Hepatocyte (in vitro differentiated cells): Measurements from ENCODE around the gene MID1. TPM values are rescaled to one million over a fixed set of nuclear protein-coding genes. Genes with fewer than 3 reads are reported as not detected.

Source experiments
- DNase-seq: peaks from one replicate; pipeline ENCODE4 v3.0.0-alpha.2; 2016; ENCODE audit warnings: low spot score
- H2AFZ ChIP-seq: fragments of 200-600 bp; sonication (generic); 2 replicates; pipeline ENCODE4 v1.6.0; 2016; ENCODE audit warnings: antibody characterized with exemption, mild to moderate bottlenecking
- H3K27ac ChIP-seq: fragments of 200-600 bp; sonication (generic); 2 replicates; pipeline ENCODE4 v1.5.1; 2016; ENCODE audit warnings: mild to moderate bottlenecking
- H3K27me3 ChIP-seq: fragments of 200-600 bp; sonication (generic); 2 replicates; pipeline ENCODE4 v1.6.1; 2016
- H3K36me3 ChIP-seq: fragments of 200-600 bp; sonication (generic); replicated peaks from 2 replicates; pipeline ENCODE4 v1.5.1; 2016; ENCODE audit warnings: low read depth; ENCODE audit not compliant: insufficient read depth
- H3K4me1 ChIP-seq: fragments of 200-600 bp; sonication (generic); 2 replicates; pipeline ENCODE4 v1.5.1; 2016; ENCODE audit warnings: mild to moderate bottlenecking, moderate library complexity; ENCODE audit not compliant: insufficient read depth
- H3K4me2 ChIP-seq: fragments of 200-600 bp; sonication (generic); 2 replicates; pipeline ENCODE4 v1.6.0; 2016
- H3K4me3 ChIP-seq: fragments of 200-600 bp; sonication (generic); 2 replicates; pipeline ENCODE4 v1.5.1; 2016; ENCODE audit warnings: mild to moderate bottlenecking
- H3K79me2 ChIP-seq: fragments of 200-600 bp; sonication (generic); 2 replicates; pipeline ENCODE4 v1.6.0; 2017; ENCODE audit warnings: mild to moderate bottlenecking
- H3K9me2 ChIP-seq: fragments of 200-600 bp; sonication (generic); replicated peaks from 2 replicates; pipeline ENCODE4 v1.6.0; 2017; ENCODE audit warnings: mild to moderate bottlenecking; ENCODE audit not compliant: insufficient read depth
- H3K9me3 ChIP-seq: fragments of 200-600 bp; sonication (generic); 2 replicates; pipeline ENCODE4 v1.5.1; 2016; ENCODE audit warnings: low read depth, mild to moderate bottlenecking
- H4K20me1 ChIP-seq: fragments of 200-600 bp; sonication (generic); 2 replicates; pipeline ENCODE4 v1.6.0; 2016; ENCODE audit warnings: mild to moderate bottlenecking; ENCODE audit not compliant: insufficient read depth, poor library complexity, severe bottlenecking
- EZH2 ChIP-seq: fragments of 200-600 bp; sonication (generic); IDR thresholded peaks from 2 replicates; pipeline ENCODE4 v1.6.1; 2016; ENCODE audit warnings: antibody characterized with exemption, mild to moderate bottlenecking, borderline replicate concordance
- EZH2phosphoT487 ChIP-seq: fragments of 200-600 bp; sonication (generic); IDR thresholded peaks from one replicate; pipeline ENCODE4 v1.6.1; 2018; ENCODE audit warnings: antibody characterized with exemption, mild to moderate bottlenecking, low read depth, moderate library complexity; ENCODE audit not compliant: unreplicated experiment, severe bottlenecking
- WGBS: methylation state at CpG from one replicate; pipeline ENCODE4 v1.1.6; 2016; ENCODE audit warnings: low lambda C conversion rate; ENCODE audit errors: missing lambda C conversion rate; 5-methylcytosine and 5-hydroxymethylcytosine counted together
- polyA plus RNA-seq: library from polyadenylated mRNA; unstranded; fragments of >200 nt; fragmentation: Nextera tagmentation; extraction: Ambion mirVana; gene quantifications from 2 replicates; pipeline ENCODE4 v1.2.1, GENCODE V29; 2016
- total RNA-seq: library from RNA; depleted of rRNA; stranded (reverse); fragments of >200 nt; gene quantifications from 2 replicates; pipeline ENCODE4 v1.2.3, GENCODE V29; 2014
- TF ChIP-seq, protein P1 (sequence below): fragments of 200-600 bp; sonication (generic); IDR thresholded peaks from 2 replicates; pipeline ENCODE4 v1.5.1; 2016; ENCODE audit warnings: antibody characterized with exemption, mild to moderate bottlenecking; ENCODE audit not compliant: poor library complexity

The MID1 gene
- total and polyA plus RNA-seq, 2 experiments from 2014 or later, result 21.1 to 21.3 TPM

GRCh38 chrX:10570601-10571000 is 49.8 kb downstream of the MID1 start:
- no peak overlapping the region for H3K4me2 ChIP-seq
- TF ChIP-seq EZH2phosphoT487, result no peak
- TF ChIP-seq EZH2, result no peak
- TF ChIP-seq, protein P1, sequence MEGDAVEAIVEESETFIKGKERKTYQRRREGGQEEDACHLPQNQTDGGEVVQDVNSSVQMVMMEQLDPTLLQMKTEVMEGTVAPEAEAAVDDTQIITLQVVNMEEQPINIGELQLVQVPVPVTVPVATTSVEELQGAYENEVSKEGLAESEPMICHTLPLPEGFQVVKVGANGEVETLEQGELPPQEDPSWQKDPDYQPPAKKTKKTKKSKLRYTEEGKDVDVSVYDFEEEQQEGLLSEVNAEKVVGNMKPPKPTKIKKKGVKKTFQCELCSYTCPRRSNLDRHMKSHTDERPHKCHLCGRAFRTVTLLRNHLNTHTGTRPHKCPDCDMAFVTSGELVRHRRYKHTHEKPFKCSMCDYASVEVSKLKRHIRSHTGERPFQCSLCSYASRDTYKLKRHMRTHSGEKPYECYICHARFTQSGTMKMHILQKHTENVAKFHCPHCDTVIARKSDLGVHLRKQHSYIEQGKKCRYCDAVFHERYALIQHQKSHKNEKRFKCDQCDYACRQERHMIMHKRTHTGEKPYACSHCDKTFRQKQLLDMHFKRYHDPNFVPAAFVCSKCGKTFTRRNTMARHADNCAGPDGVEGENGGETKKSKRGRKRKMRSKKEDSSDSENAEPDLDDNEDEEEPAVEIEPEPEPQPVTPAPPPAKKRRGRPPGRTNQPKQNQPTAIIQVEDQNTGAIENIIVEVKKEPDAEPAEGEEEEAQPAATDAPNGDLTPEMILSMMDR, result no peak
- 82% methylated on average over 1 of the region's 1 CpG for WGBS

DNA sequence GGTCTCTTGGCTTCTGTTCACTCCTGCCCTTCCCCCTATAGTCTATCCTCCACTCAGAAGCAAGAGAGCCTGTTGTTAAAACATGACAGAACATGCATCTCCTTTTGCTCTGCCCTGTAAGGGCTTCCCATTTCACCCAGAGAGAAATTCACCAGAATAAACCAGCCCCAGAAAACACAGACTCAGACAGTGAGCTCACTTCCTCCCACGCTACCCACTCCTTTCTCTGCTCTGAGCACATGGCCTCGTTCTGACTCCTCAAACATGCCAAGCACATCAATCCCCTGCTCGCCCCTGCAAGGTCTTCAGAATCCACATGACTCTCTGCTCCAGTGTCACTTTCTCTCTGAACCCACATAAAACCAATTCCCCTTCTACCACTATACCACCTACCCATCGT is 50.4 kb downstream of the MID1 start:
- Histone ChIP-seq H3K36me3 (no peaks in the 10 kb centered on the region), H3K9me2 (no peaks in the 10 kb centered on the region), H3K79me2 (peaks cover 44% of the 10 kb centered on the region), H3K27ac (no peak overlapping the region), H3K4me1 (no peaks in the 10 kb centered on the region), H4K20me1 (no peaks in the 10 kb centered on the region), H3K4me3 (no peak overlapping the region), H2AFZ (no peak overlapping the region), H3K9me3 (no peaks in the 10 kb centered on the region), H3K27me3 (no peaks in the 10 kb centered on the region), H3K4me2 (no peak overlapping the region)
- DNase-seq, result no peak
- TF ChIP-seq EZH2phosphoT487 (no peak), EZH2 (no peak)
- TF ChIP-seq, protein P1, result no peak
- WGBS, result 69% methylated on average over 4 of the region's 4 CpGs

More at GRCh38 chrX:10570601-10571000, 49.8 kb downstream of the MID1 start:
- no peaks in the 10 kb centered on the region for H3K36me3 ChIP-seq
- H3K79me2 ChIP-seq, result peaks cover 51% of the 10 kb centered on the region
- H3K9me3 ChIP-seq, result no peaks in the 10 kb centered on the region
- no peaks in the 10 kb centered on the region for H3K9me2 ChIP-seq
- no peak overlapping the region for H3K4me3 ChIP-seq
- DNase-seq, result no peak
- H4K20me1 ChIP-seq, result no peaks in the 10 kb centered on the region
- no peak overlapping the region for H2AFZ ChIP-seq
- no peaks in the 10 kb centered on the region for H3K27me3 ChIP-seq
- H3K27ac ChIP-seq, result no peak overlapping the region
- no peaks in the 10 kb centered on the region for H3K4me1 ChIP-seq

- Histone ChIP-seq H4K20me1 (no peaks in the 10 kb centered on the region), H3K4me1 (no peaks in the 10 kb centered on the region), H3K4me2 (no peak overlapping the region), H3K36me3 (no peaks in the 10 kb centered on the region), H2AFZ (no peak overlapping the region), H3K9me3 (no peaks in the 10 kb centered on the region), H3K4me3 (no peak overlapping the region), H3K79me2 (peaks cover 29% of the 10 kb centered on the region), H3K9me2 (no peaks in the 10 kb centered on the region), H3K27ac (no peak overlapping the region), H3K27me3 (no peaks in the 10 kb centered on the region)
- DNase-seq, result no peak
- WGBS, result 61% methylated on average over 3 of the region's 3 CpGs
- no peak for TF ChIP-seq EZH2
- TF ChIP-seq, protein P1, result no peak
- no peak for TF ChIP-seq EZH2phosphoT487
Observed at GRCh38 chrX:10568428-10568827, 52.0 kb downstream of the MID1 start.

- Histone ChIP-seq H3K36me3 (no peaks in the 10 kb centered on the region), H3K27ac (no peak overlapping the region), H3K9me2 (no peaks in the 10 kb centered on the region), H3K27me3 (no peaks in the 10 kb centered on the region), H3K4me3 (no peak overlapping the region), H3K9me3 (no peaks in the 10 kb centered on the region), H3K4me1 (no peaks in the 10 kb centered on the region), H2AFZ (no peak overlapping the region), H3K4me2 (no peak overlapping the region), H4K20me1 (no peaks in the 10 kb centered on the region), H3K79me2 (peaks cover 24% of the 10 kb centered on the region)
- 88% methylated on average over 20 of the region's 20 CpGs for WGBS
- DNase-seq, result no peak
- TF ChIP-seq EZH2 (no peak), EZH2phosphoT487 (no peak)
- TF ChIP-seq, protein P1, result no peak
Observed at GRCh38 chrX:10567136-10567535, 53.2 kb downstream of the MID1 start.
